ENCODE results near the gene ZDHHC14.

The ZDHHC14 gene

GRCh38 chr6:157725836-157726235 is 344.8 kb downstream of the ZDHHC14 start:
- DNase-seq (ENCODE audit: low read depth), result no peak
- TF ChIP-seq, protein P1, sequence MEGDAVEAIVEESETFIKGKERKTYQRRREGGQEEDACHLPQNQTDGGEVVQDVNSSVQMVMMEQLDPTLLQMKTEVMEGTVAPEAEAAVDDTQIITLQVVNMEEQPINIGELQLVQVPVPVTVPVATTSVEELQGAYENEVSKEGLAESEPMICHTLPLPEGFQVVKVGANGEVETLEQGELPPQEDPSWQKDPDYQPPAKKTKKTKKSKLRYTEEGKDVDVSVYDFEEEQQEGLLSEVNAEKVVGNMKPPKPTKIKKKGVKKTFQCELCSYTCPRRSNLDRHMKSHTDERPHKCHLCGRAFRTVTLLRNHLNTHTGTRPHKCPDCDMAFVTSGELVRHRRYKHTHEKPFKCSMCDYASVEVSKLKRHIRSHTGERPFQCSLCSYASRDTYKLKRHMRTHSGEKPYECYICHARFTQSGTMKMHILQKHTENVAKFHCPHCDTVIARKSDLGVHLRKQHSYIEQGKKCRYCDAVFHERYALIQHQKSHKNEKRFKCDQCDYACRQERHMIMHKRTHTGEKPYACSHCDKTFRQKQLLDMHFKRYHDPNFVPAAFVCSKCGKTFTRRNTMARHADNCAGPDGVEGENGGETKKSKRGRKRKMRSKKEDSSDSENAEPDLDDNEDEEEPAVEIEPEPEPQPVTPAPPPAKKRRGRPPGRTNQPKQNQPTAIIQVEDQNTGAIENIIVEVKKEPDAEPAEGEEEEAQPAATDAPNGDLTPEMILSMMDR (IDR thresholded peaks at IDR 0.05; ENCODE audit: control insufficient read depth, extremely low read depth, insufficient read depth), result no peak
- H3K4me3 ChIP-seq (ENCODE audit: low read depth, low read length), result no peak overlapping the region

- TF ChIP-seq, protein P1 (IDR thresholded peaks at IDR 0.05; ENCODE audit: control insufficient read depth, extremely low read depth, insufficient read depth), result no peak
- no peak overlapping the region for H3K4me3 ChIP-seq (ENCODE audit: low read depth, low read length)
- DNase-seq (ENCODE audit: low read depth), result no peak
Observed at GRCh38 chr6:157726892-157727628, 346.1 kb downstream of the ZDHHC14 start.
